ENCODE results near the gene SUN1. TPM values are rescaled to one million over a fixed set of nuclear protein-coding genes. Genes with fewer than 3 reads are reported as not detected.
"Not testable (repeated sequence)": the region's sequence is repeated elsewhere in the genome, so short reads cannot be mapped to it uniquely, and the experiment has no call there.

Gene SUN1
- total and polyA plus RNA-seq, 2 donors (not counting 1 experiment from before 2014, with no cell fraction given) = 185 to 220 TPM

GRCh38 chr7:794207-794606, 38.1 kb upstream of the SUN1 start:
- Histone ChIP-seq H3K4me1 (ENCODE audit: control insufficient read depth, extremely low read depth, insufficient read depth, low read length) (no peaks in the 10 kb centered on the region), H3K4me2 (ENCODE audit: extremely low read depth, insufficient read depth, low read length) (no peak overlapping the region), H3K4me3 (replicated peaks in 1 of 4; ENCODE audit: control extremely low read depth in 1 of 4, insufficient read depth in 1 of 4, low read depth in 3 of 4, low read length in 4 of 4) (no peak overlapping the region), H3K36me3 (ENCODE audit: control insufficient read depth, insufficient read depth, low read length) (no peaks in the 10 kb centered on the region), H4K20me1 (ENCODE audit: control insufficient read depth, extremely low read depth, insufficient read depth, low read length) (no peaks in the 10 kb centered on the region), H3K27ac (ENCODE audit: insufficient read depth, low read length) (no peak overlapping the region), H3K27me3 (ENCODE audit: control insufficient read depth, insufficient read depth, low read length) (no peaks in the 10 kb centered on the region), H3K79me2 (ENCODE audit: control insufficient read depth, insufficient read depth, low read length) (no peaks in the 10 kb centered on the region), H3K9me3 (ENCODE audit: control insufficient read depth, insufficient read depth, low read depth, low read length) (no peaks in the 10 kb centered on the region), H2AFZ (ENCODE audit: low read length) (no peak overlapping the region), H3K9ac (ENCODE audit: insufficient read depth, low read length) (no peak overlapping the region)
- TF ChIP-seq CTCF (conservative IDR thresholded peaks at IDR 0.05 in 1 of 2, IDR thresholded peaks at IDR 0.05 in 1 of 2; ENCODE audit: low read depth in 1 of 2, low read length in 2 of 2) = no peak
- TF ChIP-seq EZH2 (IDR thresholded peaks at IDR 0.05; ENCODE audit: low read length, missing control alignments) = no peak
- no peak for DNase-seq (ENCODE audit: low read depth in 2 of 2)

DNA sequence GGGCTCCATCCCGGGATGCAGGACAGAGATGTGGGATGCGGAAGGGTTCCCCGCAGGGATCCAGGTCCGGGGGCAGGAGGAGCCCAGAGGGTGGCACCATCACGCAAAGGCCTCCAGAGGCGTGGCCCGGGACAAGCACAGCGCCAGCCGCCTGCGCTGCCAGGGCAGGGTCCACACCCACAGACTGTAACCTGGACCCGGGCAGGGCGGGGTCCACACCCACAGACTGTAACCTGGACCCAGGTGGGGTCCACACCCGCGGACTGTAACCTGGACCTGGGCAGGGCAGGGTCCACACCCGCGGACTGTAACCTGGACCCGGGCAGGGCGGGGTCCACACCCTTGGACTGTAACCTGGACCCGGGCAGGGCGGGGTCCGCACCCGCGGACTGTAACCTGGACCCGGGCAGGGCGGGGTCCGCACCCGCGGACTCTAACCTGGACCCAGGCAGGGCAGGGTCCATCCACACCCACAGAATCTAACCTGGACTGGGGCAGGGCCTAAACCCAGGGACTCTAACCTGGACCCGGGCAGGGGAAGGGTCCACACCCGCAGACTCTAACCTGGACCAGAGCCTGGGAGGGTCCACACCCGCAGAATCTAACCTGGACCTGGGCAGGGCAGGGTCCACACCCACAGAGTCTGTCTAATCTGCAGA, 37.5 kb upstream of the SUN1 start:
- Histone ChIP-seq H3K9me3 (ENCODE audit: control insufficient read depth, insufficient read depth, low read depth, low read length) (no peaks in the 10 kb centered on the region), H4K20me1 (ENCODE audit: control insufficient read depth, extremely low read depth, insufficient read depth, low read length) (no peaks in the 10 kb centered on the region), H3K4me2 (ENCODE audit: extremely low read depth, insufficient read depth, low read length) (no peak overlapping the region), H3K4me1 (ENCODE audit: control insufficient read depth, extremely low read depth, insufficient read depth, low read length) (no peaks in the 10 kb centered on the region), H2AFZ (ENCODE audit: low read length) (no peak overlapping the region), H3K27me3 (ENCODE audit: control insufficient read depth, insufficient read depth, low read length) (no peaks in the 10 kb centered on the region), H3K79me2 (ENCODE audit: control insufficient read depth, insufficient read depth, low read length) (no peaks in the 10 kb centered on the region), H3K27ac (ENCODE audit: insufficient read depth, low read length) (no peak overlapping the region), H3K4me3 (replicated peaks in 1 of 4; ENCODE audit: control extremely low read depth in 1 of 4, insufficient read depth in 1 of 4, low read depth in 3 of 4, low read length in 4 of 4) (no peak overlapping the region), H3K9ac (ENCODE audit: insufficient read depth, low read length) (no peak overlapping the region), H3K36me3 (ENCODE audit: control insufficient read depth, insufficient read depth, low read length) (no peaks in the 10 kb centered on the region)
- TF ChIP-seq CTCF (conservative IDR thresholded peaks at IDR 0.05 in 1 of 2, IDR thresholded peaks at IDR 0.05 in 1 of 2; ENCODE audit: low read depth in 1 of 2, low read length in 2 of 2) (no peak), EZH2 (IDR thresholded peaks at IDR 0.05; ENCODE audit: low read length, missing control alignments) (no peak)
- DNase-seq (ENCODE audit: low read depth in 2 of 2) = no peak

DNA sequence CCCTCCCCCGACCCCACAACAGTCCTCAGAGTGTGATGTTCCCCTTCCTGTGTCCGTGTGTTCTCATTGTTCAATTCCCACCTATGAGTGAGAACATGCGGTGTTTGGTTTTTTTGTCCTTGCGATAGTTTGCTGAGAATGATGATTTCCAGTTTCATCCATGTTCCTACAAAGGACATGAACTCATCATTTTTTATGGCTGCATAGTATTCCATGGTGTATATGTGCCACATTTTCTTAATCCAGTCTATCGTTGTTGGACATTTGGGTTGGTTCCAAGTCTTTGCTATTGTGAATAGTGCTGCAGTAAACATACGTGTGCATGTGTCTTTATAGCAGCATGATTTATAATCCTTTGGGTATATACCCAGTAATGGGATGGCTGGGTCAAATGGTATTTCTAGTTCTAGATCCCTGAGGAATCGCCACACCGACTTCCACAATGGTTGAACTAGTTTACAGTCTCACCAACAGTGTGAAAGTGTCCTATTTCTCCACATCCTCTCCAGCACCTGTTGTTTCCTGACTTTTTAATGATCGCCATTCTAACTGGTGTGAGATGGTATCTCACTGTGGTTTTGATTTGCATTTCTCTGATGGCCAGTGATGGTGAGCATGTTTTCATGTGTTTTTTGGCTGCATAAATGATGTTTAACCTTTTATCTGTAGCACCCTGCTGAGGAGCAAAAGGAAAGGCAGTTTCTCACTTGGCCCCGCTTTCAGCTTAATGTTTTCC, 35.7 kb upstream of the SUN1 start:
- H4K20me1 ChIP-seq (ENCODE audit: control insufficient read depth, extremely low read depth, insufficient read depth, low read length); H3K27me3 ChIP-seq (ENCODE audit: control insufficient read depth, insufficient read depth, low read length); H3K27ac ChIP-seq (ENCODE audit: insufficient read depth, low read length); H3K9ac ChIP-seq (ENCODE audit: insufficient read depth, low read length); H3K36me3 ChIP-seq (ENCODE audit: control insufficient read depth, insufficient read depth, low read length); H3K4me2 ChIP-seq (ENCODE audit: extremely low read depth, insufficient read depth, low read length); DNase-seq (ENCODE audit: low read depth in 2 of 2); H3K4me3 ChIP-seq (replicated peaks in 1 of 4; ENCODE audit: control extremely low read depth in 1 of 4, insufficient read depth in 1 of 4, low read depth in 3 of 4, low read length in 4 of 4); H2AFZ ChIP-seq (ENCODE audit: low read length); H3K9me3 ChIP-seq (ENCODE audit: control insufficient read depth, insufficient read depth, low read depth, low read length); H3K79me2 ChIP-seq (ENCODE audit: control insufficient read depth, insufficient read depth, low read length); H3K4me1 ChIP-seq (ENCODE audit: control insufficient read depth, extremely low read depth, insufficient read depth, low read length): not testable (repeated sequence)

Data from fibroblast of lung (primary cell).